RWPE2 (cell line): ENCODE data around the gene RCOR1.

Source experiments
- ATAC-seq: fragments of 200-7000 bp; cut with Tn5 transposase; 3 replicates; pipeline ENCODE4 v1.9.1; 2021; ENCODE audit warnings: low read depth
- DNase-seq: peaks from one replicate; pipeline ENCODE4 v3.0.0-alpha.2; 2020; ENCODE audit warnings: low spot score
- H3K27ac ChIP-seq: fragments of 450-650 bp; 2 replicates; pipeline ENCODE4 v1.5.1; 2017; ENCODE audit warnings: mild to moderate bottlenecking; ENCODE audit not compliant: poor library complexity, severe bottlenecking
- H3K27me3 ChIP-seq: fragments of 250-450 bp; sonication (Bioruptor Pico); 2 replicates; pipeline ENCODE4 v1.5.1; 2021; ENCODE audit warnings: mild to moderate bottlenecking, moderate library complexity; ENCODE audit not compliant: insufficient read depth, poor library complexity, severe bottlenecking
- H3K36me3 ChIP-seq: fragments of 250-450 bp; sonication (Bioruptor Pico); 2 replicates; pipeline ENCODE4 v1.5.1; 2020; ENCODE audit warnings: low read depth, mild to moderate bottlenecking, moderate library complexity
- H3K4me1 ChIP-seq: fragments of 250-450 bp; sonication (Bioruptor Pico); 2 replicates; pipeline ENCODE4 v1.5.1; 2021; ENCODE audit warnings: mild to moderate bottlenecking, moderate library complexity; ENCODE audit not compliant: insufficient read depth, poor library complexity, severe bottlenecking
- H3K4me3 ChIP-seq: fragments of 250-450 bp; sonication (Bioruptor Pico); 2 replicates; pipeline ENCODE4 v1.5.1; 2021; ENCODE audit warnings: mild to moderate bottlenecking, moderate library complexity; ENCODE audit not compliant: severe bottlenecking
- H3K9me3 ChIP-seq: fragments of 250-450 bp; sonication (Bioruptor Pico); 2 replicates; pipeline ENCODE4 v1.5.1; 2021; ENCODE audit warnings: mild to moderate bottlenecking, moderate library complexity; ENCODE audit not compliant: severe bottlenecking
- CTCF ChIP-seq: fragments of 450-650 bp; IDR thresholded peaks from one replicate; pipeline ENCODE4 v1.5.1; 2017; ENCODE audit warnings: mild to moderate bottlenecking, moderate library complexity; ENCODE audit not compliant: poor library complexity, severe bottlenecking

RCOR1 gene

DNA sequence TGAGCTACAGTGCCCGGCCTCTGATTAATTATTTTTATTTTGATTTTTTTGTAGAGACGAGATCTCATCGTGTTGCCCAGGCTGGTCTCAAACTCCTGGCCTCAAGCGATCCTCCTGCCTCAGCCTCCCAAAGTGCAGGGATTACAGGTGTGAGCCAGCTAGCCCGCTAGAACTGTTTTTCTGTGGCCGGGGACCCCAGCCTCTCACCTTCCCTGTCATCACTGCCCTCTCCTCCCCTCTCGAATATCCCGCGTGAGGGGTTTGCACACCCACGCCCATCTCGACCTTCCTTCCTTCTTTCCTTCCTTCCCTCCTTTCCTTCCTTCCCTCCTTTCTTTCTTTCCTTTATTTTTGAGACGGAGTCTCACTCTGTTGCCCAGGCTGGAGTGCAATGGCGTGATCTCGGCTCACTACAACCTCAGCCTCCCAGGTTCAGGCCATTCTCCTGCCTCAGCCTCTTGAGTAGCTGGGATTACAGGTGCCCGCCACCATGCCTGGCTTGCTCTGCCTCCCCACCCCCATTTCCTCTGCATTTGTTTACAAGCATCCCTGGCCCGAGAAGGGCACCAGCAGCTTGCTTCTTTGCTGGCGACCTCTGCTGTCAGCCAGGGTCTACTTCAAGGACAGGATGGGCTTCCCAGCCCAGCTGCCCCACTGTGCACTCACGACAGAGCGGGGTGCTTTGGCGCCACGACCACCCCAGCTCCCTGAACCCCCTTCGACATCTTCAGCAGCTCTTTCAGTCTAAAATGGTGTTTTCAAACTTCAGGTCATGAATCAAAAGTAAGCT, 180.5 kb downstream of the RCOR1 start:
- DNase-seq (no peak), ATAC-seq (no peak)
- peak; percentile 27 for TF ChIP-seq CTCF
- H3K36me3 ChIP-seq: no peaks in the 10 kb centered on the region
- H3K4me3 ChIP-seq: no peak overlapping the region
- H3K27ac ChIP-seq: no peak overlapping the region
- H3K9me3 ChIP-seq: no peaks in the 10 kb centered on the region
- H3K27me3 ChIP-seq: no peaks in the 10 kb centered on the region
- H3K4me1 ChIP-seq: peaks cover 2% of the 10 kb centered on the region

- H3K4me1 ChIP-seq: peaks cover 11% of the 10 kb centered on the region
- DNase-seq: no peak
- H3K27ac ChIP-seq: no peak overlapping the region
- H3K27me3 ChIP-seq: no peaks in the 10 kb centered on the region
- peak; percentile 79 for TF ChIP-seq CTCF
- ATAC-seq: peak; percentile 67
- H3K36me3 ChIP-seq: no peaks in the 10 kb centered on the region
- H3K9me3 ChIP-seq: no peaks in the 10 kb centered on the region
- no peak overlapping the region for H3K4me3 ChIP-seq
Measured at GRCh38 chr14:102774391-102775153, 182.1 kb downstream of the RCOR1 start.

DNA sequence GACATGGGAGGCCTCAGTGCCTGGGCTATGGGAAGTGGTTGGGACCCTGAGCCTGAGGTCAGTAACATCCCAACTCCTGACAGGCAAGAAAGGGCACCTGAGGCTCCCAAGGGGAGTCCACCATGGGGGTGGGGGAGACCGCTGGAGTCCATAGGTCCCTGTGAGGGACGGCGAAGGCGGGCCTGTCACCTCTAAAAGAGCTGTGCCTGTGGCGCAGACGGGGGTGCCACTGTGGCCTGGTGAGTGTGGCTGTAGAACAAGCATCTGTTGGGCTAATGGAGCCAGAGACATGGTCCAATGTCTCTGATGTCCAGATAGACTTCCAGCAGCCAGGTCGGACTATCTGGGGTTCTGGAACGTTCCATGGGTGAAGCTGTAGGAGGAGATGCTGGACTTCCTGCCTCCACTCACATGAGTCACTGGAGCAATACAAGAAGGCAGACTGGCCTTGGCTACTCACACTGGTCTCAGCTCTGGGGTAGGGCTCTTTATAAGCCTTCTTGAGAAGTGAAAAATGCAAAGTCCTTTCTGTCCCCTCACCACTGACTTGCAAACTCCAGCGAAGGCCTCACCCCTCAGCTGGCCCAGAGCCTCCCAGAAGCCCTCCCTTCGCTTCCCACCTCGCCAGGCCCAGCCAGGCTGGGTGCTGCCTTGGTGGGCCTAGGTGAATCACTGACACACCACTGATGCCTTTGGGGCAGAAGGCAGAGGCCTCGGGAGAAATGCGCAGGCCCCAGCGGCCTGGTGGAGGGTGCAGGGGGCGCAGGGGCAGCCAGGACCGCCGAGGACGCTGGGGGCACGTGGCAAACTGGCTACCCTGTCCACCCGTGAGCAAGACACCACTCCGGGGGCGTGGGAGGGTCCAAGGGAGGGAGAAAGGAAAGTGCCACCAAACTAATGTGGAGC, 183.7 kb downstream of the RCOR1 start:
- peak; percentile 43 for ATAC-seq
- no peaks in the 10 kb centered on the region for H3K9me3 ChIP-seq
- H3K4me3 ChIP-seq: no peak overlapping the region
- no peaks in the 10 kb centered on the region for H3K27me3 ChIP-seq
- H3K4me1 ChIP-seq: peaks cover 16% of the 10 kb centered on the region
- H3K27ac ChIP-seq: peak overlapping the region; percentile 56
- TF ChIP-seq CTCF: no peak
- DNase-seq: no peak
- no peaks in the 10 kb centered on the region for H3K36me3 ChIP-seq

DNA sequence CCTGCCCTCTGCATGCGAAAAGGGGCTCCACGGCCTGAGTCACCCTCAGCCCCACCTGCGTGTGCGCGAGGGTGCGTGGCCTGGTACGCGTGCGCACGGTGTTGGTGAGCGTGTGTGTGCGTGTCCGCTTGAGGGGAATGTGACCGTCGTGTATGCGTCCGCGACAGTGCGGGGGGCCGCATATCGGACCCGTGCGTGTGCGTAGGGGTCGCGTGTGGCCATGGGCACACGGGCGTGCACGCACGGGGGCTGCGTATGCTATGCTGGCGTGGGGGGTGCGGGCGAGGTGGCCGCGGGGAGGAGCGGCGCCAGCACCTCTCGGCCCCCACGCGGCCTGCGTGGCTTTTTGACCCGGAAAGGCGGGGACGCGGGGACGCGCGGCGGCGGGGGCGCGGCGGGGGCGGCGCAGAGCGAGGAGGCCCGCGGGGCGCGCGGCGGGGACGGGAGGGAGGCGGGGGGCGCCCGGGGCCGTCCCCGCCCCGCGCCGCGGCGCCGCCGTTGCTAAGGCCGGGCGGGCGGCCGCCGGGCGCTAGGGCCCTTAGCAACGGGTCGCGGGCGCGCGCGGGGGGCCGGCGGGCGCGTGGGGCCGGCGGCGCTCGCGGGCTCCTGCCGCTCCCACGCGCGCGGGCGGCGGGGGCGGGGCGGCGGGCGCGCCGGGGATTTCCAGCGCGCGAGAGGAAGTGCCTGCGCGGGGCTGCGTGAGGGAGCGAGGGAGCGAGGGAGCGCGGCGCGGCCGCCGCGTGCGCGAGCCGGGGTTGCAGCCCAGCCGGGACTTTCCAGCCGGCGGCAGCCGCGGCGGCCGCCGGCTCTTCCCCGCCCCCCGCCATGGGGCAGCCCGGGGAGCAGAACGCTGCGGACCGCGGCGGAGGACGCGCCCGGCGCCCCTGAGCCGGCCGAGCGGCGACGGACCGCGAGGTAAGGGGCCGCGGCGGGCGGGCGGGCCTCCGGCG, 184.6 kb downstream of the RCOR1 start, which contains the start of gene TRAF3:
Gene TRAF3, plus strand, starts transcription at position 689 of the 950 bp plus-strand sequence. CDS start 92,753 bp downstream, outside the sequence.
- TF ChIP-seq CTCF: no peak
- no peaks in the 10 kb centered on the region for H3K36me3 ChIP-seq
- H3K4me1 ChIP-seq: peaks cover 16% of the 10 kb centered on the region
- peak within 1 kb of the TSS; percentile 56 for H3K27ac ChIP-seq
- H3K9me3 ChIP-seq: no peaks in the 10 kb centered on the region
- H3K4me3 ChIP-seq: peak within 1 kb of the TSS; percentile 98
- H3K27me3 ChIP-seq: no peaks in the 10 kb centered on the region
- ATAC-seq (peak; percentile 40), DNase-seq (no peak)
